Measurements from ENCODE around the gene SNW1.

DNA sequence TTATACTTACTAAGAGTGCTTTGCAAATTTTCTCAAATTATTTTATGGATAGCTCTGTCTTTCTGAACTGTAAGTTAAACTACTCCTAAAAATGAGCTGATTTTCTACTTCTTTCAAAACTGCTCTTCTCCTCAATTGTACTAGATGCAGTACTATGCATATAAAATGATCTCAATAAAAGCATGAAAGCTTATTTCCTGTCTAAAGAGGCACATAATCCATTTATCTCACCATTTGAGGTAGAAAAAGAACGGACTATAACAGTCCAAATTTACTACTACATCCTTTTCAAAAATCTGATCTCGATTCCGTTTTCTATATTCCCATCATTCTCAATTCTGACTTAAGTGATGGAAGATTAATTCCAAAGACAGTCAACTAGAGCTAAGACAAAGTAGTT, 38.7 kb downstream of the SNW1 start:
- TF ChIP-seq, protein P1, sequence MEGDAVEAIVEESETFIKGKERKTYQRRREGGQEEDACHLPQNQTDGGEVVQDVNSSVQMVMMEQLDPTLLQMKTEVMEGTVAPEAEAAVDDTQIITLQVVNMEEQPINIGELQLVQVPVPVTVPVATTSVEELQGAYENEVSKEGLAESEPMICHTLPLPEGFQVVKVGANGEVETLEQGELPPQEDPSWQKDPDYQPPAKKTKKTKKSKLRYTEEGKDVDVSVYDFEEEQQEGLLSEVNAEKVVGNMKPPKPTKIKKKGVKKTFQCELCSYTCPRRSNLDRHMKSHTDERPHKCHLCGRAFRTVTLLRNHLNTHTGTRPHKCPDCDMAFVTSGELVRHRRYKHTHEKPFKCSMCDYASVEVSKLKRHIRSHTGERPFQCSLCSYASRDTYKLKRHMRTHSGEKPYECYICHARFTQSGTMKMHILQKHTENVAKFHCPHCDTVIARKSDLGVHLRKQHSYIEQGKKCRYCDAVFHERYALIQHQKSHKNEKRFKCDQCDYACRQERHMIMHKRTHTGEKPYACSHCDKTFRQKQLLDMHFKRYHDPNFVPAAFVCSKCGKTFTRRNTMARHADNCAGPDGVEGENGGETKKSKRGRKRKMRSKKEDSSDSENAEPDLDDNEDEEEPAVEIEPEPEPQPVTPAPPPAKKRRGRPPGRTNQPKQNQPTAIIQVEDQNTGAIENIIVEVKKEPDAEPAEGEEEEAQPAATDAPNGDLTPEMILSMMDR (conservative IDR thresholded peaks at IDR 0.05), result no peak
- TF ChIP-seq EZH2 (IDR thresholded peaks at IDR 0.05; ENCODE audit: low read depth), result no peak

Measured in PC-9 (cell line).